NCI-H446 (cell line): ENCODE data around the gene ZSWIM4.
"Not testable (repeated sequence)": the region's sequence is repeated elsewhere in the genome, so short reads cannot be mapped to it uniquely, and the experiment has no call there.

ENCODE experiments used
- DNase-seq, 2 experiments: peaks; one replicate each; lab custom pipeline; 2025; lab: John Stamatoyannopoulos, UW

The ZSWIM4 gene

GRCh38 chr19:13794757-13795589 lies at the start of gene ZSWIM4:
Gene ZSWIM4, plus strand, starts transcription at chr19:13795443. Its CDS starts 206 bp downstream, at chr19:13795649.
- DNase-seq: peak; percentile 99

GRCh38 chr19:13747098-13747453 lies 48.2 kb upstream of the ZSWIM4 start:
- no peak for DNase-seq

- no peak for DNase-seq
Observed at GRCh38 chr19:13748169-13748828, 46.9 kb upstream of the ZSWIM4 start.

- DNase-seq: no peak
Observed at GRCh38 chr19:13751436-13751835, 43.8 kb upstream of the ZSWIM4 start.

- DNase-seq: not testable (repeated sequence)
Observed at GRCh38 chr19:13753622-13754021, 41.6 kb upstream of the ZSWIM4 start.

DNA sequence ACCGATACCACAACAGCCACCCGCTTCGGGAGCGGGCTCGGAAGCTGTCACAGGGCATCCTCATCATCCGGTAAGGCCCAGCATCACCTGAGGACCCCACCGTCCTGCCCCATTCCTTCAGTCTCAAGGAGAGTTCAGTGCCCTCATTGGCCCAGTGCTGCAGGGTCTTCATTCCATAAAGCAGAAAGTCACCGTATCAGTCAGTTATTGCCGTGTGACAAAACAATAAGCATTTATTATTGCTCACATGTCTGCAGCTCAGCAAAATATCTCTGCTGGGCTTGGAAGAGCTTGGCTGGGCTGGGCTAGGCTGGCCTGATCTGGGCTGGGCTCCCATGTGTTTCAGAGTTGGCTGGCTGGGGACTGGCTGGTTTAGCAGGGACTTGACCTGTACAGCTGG lies 39.0 kb upstream of the ZSWIM4 start:
- DNase-seq: no peak

- no peak for DNase-seq
Observed at GRCh38 chr19:13757805-13758772, 37.2 kb upstream of the ZSWIM4 start.

GRCh38 chr19:13758795-13759194 lies 36.4 kb upstream of the ZSWIM4 start:
- DNase-seq: no peak

DNA sequence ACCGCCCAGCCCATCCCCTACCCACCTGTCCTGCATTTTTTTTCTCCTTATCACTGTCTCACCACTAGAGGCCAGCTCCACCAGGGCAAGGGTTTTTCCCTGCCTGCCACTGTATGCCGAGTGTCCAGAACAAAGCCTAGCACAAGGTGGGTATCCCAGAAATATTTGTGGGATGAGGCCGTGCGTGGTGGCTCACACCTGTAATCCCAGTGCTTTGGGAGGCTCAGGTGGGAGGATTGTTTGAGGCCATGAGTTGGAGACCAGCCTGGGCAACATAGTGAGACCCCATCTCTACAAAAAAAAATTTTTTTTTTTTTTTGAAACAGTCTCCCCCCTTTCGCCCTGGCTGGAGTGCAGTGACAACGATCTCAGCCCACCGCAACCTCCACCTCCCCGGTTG lies 33.8 kb upstream of the ZSWIM4 start:
- no peak for DNase-seq

- DNase-seq: no peak
Observed at GRCh38 chr19:13762635-13763235, 32.5 kb upstream of the ZSWIM4 start.

DNA sequence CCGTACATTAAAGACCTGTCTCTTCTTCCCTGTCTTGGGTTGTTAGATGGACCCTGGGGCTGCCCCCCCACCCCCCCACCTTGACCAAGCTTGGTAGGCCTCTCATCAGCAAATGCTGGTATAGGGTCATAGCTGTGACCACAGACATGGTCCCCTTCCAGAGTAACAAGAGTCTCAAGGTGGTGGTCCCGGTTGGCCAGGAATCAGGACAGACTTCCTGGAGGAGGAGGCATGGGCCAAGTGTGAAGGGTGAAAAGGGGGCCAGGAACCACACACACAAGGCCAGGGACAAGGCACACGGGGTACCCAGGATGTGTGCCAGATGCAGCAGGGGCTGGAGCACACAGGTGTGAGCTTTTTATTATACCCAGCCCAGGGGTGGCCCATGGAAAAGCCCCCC lies 32.0 kb upstream of the ZSWIM4 start:
- no peak for DNase-seq

DNA sequence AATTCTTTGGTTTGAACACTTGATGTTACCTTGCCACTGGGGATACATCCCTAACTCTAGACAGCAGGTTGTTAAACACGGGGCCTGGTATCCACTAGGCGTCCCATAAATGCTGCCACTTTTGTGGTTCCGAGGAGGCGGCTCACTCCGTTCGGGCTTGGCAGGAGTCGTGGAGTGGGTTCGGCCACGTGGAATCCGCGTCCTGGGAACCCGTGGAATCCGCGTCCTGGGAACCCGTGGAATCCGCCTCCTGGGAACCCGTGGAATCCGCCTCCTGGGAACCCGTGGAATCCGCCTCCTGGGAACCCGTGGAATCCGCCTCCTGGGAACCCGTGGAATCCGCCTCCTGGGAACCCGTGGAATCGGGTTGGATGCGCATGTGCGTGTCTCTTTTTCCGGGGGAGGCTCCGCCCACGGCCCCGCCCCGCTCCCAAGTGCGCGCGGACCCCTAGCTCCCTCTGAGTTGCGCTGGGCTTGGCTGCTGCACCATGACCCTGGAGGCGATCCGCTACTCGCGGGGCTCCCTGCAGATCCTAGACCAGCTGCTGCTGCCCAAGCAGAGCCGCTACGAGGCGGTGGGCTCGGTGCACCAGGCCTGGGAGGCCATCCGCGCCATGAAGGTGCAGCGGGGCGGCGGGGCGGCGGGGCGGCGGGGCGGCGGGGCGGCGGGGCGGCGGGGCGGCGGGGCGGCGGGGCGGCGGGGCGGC lies 31.0 kb upstream of the ZSWIM4 start, which contains the start of gene MRI1:
Gene MRI1, plus strand, starts transcription at position 422 of the 707 bp plus-strand sequence. Its CDS starts 67 bp downstream, at position 489.
- DNase-seq: peak; percentile 75 to 81

DNA sequence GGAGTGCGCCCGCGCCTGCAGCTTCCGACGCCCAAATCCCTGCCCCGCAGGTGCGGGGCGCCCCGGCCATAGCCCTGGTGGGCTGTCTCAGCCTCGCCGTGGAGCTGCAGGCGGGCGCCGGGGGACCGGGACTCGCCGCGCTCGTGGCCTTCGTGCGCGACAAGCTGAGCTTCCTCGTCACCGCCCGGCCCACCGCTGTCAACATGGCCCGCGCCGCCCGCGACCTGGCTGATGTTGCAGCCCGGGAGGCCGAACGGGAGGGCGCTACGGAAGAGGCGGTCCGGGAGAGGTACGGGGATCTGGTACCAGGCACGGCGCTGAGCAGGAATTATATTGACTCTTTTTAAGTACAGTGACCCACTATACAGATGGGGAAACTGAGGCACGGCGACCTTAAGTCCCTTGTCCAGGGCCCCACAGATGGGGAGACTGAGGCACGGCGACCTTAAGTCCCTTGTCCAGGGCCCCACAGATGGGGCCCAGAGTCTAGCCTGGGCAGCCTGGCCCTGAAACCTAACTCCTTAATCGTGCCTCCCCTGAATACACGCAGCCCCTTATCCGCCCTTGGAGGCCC lies 30.3 kb upstream of the ZSWIM4 start:
- DNase-seq: no peak

- no peak for DNase-seq
Observed at GRCh38 chr19:13765395-13766094, 29.7 kb upstream of the ZSWIM4 start.

GRCh38 chr19:13766095-13766481 lies 29.2 kb upstream of the ZSWIM4 start:
- no peak for DNase-seq

GRCh38 chr19:13768510-13768909 lies 26.7 kb upstream of the ZSWIM4 start:
- DNase-seq: no peak

DNA sequence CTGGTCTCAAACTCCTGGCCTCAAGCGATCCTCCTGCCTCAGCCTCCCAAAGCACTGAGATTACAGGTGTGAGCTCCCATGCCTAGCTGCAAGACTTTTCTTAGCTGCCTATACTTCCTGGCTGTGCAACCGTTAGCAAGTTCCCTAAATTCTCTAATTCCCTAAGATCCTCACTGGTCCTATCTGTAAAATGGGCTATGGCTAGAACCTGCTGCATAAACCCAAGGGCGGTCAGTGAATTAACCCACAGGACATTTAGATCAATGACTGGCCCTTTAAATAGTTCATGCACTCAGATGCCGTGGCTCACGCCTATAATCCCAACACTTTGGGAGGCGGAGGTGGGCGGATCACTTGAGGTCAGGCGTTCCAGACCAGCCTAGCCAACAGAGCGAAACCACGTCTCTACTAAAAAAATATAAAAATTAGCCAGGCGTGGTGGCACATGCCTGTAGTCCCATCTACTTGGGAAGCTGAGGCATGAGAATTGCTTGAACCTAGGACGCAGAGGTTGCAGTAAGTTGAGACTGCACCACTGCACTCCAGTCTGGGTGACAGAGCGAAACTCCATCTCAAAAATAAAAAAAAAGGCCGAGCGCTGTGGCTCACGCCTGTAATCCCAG lies 25.1 kb upstream of the ZSWIM4 start:
- no peak for DNase-seq

DNA sequence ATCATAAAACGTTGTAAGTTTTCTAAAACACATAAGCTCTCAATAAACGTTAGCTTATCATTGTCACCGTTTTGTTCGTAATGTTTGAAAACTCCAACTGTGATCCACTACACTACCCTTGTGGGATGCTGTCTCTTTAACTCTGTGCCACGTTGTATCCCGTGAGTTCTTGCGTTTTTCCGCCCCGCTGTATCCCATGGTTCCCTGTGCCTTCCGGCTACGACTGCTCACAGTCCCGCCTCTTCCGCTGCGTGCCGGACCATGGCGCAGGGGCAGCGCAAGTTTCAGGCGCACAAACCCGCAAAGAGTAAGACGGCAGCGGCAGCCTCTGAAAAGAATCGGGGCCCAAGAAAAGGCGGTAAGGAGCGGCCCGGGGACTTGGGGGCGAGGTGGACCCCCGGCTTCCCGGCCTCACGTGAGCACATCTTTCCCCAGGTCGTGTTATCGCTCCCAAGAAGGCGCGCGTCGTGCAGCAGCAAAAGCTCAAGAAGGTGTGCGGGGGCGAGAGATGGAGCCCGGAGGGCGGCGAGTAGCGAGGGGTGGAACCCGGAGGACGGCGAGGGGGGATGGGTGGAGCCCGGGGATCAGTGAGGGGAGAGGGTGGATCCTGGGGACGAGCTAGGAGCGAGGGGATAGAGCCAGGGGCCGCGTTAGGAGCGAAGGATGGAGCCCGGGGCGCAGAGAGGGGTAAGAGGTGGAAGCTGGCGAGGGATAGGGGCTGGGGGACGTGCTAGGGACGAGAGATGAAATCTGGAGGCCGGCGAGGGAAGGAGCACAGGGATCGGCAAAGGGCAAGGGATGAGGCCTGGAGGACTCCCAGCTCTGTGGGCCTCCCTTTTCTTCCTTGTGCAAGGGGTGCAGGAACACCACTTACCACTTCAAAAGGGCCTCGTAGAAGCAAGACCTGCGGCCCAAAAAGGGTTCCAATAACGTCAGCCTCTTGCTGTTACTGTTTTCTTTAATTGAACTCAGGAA lies 20.7 kb upstream of the ZSWIM4 start, which contains the start of gene C19orf53:
Gene C19orf53, plus strand, starts transcription at position 240 of the 975 bp plus-strand sequence. Its CDS starts 22 bp downstream, at position 262.
- DNase-seq: peak; percentile 87 to 89
